Left renal pelvis (tissue), 4 donors: ENCODE measurements around the gene ALG8. TPM values are rescaled to one million over a fixed set of nuclear protein-coding genes. Genes with fewer than 3 reads are reported as not detected.

Experiments used
- DNase-seq, 4 donors: peaks; one replicate each; pipeline ENCODE4 v3.0.0-alpha.2; 2013; ENCODE audit warnings: low read depth in 4 of 4, low spot score in 3 of 4
- polyA plus RNA-seq, 4 donors: library from polyadenylated mRNA; unstranded; fragments of 120-200 nt; gene quantifications; one replicate each; pipeline ENCODE4 v1.2.1, GENCODE V29; 2013; ENCODE audit not compliant: insufficient read length in 4 of 4

Gene ALG8
- polyA plus RNA-seq, 4 donors = 38.6 to 70.4 (median 61.9) TPM

DNA sequence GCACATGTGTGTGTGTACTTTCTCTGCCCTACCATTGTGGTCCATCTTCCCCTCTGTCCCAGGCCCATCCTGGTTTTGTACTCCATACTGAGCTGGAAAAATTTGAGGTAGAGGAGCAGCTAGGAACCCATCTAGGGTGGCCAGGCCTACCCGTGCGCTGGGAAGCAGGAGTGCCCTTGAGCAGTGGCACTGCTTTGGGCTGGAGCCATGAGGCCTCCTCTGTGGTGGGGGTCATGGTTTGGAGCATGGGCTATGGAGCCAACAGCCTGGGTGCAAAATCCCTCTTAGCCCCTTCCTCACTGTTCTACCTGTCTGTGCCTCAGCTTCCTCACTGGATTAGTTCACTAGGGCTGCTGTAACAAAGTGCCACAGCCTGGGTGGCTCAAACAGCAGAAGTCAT, 21.9 kb upstream of the ALG8 start:
- no peak for DNase-seq

DNA sequence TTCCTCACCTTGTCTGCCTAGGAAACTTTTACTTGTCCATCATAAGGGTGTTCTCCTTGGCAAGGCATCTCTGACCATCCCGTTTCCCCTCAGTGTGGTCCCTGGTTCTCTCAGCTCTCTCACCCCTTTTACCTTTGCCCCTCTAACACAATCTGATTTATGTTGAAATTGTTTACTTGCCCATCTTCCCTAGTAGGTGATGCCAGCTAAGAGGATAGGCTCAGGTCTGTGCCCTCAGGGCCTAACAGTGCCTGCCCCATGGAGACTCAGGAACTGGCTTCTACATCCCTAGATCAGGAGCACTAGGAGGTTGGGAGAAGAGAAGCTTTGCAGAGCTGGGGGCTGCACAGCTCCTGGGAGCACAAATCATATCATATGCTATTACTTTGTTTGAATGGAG, 21.1 kb upstream of the ALG8 start:
- no peak for DNase-seq

- DNase-seq = no peak
These were observed 19.7 kb upstream of the ALG8 start for GRCh38 chr11:78158987-78159652.

GRCh38 chr11:78156127-78156844, 16.9 kb upstream of the ALG8 start:
- DNase-seq = no peak

DNA sequence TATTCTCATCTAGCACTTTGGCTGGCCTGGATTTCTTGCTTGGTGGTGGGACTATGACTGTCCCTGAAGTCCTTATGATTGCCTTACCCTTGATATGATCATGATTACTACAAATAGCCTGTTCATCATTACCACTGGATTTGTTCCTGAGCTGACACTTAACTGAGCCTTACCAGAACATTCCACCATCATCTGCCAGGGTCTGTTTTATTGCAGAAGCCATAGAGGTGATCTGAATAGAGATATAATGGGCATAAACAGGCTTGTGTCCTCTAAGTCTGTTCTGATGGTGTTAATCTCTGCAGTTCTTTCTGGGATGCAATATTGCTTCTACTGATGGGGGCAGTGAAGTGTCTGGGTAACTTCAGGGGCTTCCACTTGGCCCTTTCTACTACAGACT, 12.4 kb upstream of the ALG8 start:
- DNase-seq = no peak

- no peak for DNase-seq
These were observed 11.3 kb upstream of the ALG8 start for GRCh38 chr11:78150754-78151153.

GRCh38 chr11:78150346-78150745, 10.9 kb upstream of the ALG8 start:
- DNase-seq = no peak

- DNase-seq = no peak
These were observed 10.2 kb upstream of the ALG8 start for GRCh38 chr11:78149646-78150045.

- DNase-seq = no peak
These were observed 8.4 kb upstream of the ALG8 start for GRCh38 chr11:78147807-78148206.

DNA sequence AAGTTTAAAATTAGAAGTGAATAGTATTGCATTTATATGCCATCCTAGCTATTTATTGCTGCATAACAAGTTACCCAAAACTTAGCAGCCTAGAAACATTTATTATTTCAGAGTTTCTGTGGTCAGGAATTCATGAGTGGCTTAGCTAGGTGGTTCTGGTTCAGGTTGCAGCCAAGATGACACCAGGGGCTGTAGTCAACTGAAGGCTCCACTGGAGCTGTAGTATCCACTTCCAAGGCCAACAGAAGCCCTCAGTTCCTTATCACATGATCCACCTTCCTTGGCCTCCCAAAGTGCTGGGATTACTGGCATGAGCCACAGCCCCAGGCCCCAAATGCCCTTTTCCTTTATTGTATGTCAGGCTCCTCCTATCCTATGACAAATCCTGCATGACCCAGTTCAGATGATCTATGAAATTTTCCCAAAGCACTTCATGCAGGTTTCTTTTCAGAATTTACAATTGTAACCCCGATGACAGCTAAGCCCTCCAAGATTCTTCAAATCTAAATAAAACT, 6.1 kb upstream of the ALG8 start:
- no peak for DNase-seq

- no peak for DNase-seq
These were observed 1.1 kb upstream of the ALG8 start for GRCh38 chr11:78140392-78141077.

GRCh38 chr11:78138694-78139421, 568 bp downstream of the ALG8 start:
- peak in 1 of 4 donors; percentile 6 for DNase-seq

GRCh38 chr11:78138291-78138690, 1.1 kb downstream of the ALG8 start:
- no peak for DNase-seq

- DNase-seq = no peak
These were observed 7.0 kb downstream of the ALG8 start for GRCh38 chr11:78132475-78132874.

DNA sequence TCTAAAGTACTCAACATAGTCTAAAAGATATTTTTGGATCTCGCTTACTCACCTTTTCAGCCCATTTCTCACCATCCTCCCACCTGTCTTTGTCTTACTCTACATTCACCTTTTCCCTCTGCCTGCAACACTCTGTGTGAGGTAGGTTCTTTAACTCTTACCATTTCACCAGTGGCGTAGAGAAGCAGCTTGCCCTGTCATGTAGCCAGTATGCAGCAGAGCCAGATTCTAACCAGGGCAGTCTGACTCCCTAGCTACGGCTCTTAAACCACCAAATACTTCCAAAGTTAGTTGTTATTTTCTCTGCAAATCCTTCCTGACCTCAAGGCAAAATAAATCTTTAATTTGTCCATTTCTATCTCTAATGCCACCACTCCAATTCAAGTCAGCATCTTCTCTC, 7.5 kb downstream of the ALG8 start:
- no peak for DNase-seq

DNA sequence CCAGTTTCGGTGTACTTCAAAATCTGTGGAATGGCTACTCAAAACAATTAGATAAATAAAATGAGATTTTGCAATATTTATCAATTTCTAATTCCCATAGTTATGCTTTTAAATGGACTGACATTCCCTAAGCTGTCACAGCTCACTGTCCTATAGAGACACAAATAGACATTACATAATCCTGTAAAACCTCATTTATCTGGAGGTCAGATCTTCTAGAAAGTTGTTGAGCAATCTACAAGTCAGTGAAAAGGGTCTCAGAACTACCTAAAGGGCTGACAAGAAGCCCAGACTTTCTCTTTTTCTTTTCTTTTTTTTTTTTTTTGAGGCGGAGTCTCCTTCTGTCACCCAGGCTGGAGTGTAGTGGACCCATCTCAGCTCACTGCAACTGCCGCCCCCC, 12.0 kb downstream of the ALG8 start:
- DNase-seq = no peak

- DNase-seq = no peak
These were observed 26.7 kb downstream of the ALG8 start for GRCh38 chr11:78112582-78113275.

DNA sequence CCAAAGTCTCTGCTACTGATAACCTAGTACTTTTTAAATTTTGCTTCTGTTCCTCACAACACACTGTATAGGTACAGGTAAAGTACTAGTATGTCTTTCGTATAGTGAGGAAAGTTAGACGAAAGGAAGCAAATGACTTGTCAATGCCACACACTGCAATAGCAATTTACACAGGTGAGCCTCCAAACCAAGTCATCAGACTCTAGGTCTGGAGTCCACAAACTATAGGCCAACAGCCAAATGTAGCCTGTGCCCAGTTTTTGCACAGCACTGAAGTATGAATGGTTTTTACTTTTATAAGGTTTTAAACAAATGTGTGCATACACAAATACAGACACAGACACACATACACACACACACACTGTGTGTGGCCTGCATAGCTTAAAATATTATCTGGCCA, 28.1 kb downstream of the ALG8 start:
- no peak for DNase-seq

GRCh38 chr11:78110830-78111229, 28.6 kb downstream of the ALG8 start:
- no peak for DNase-seq

- no peak for DNase-seq
These were observed 29.1 kb downstream of the ALG8 start for GRCh38 chr11:78110351-78110750.
